Lower lobe of right lung (tissue), 2 donors: ENCODE results near the gene TCF7L2. TPM values are rescaled to one million over a fixed set of nuclear protein-coding genes. Genes with fewer than 3 reads are reported as not detected.

ENCODE experiments used
- ATAC-seq, 2 donors: fragments of 200-7000 bp; cut with Tn5 transposase; one replicate each; pipeline ENCODE4 v1.9.1; 2020 to 2022; ENCODE audit warnings: mild to moderate bottlenecking in 2 of 2, moderate library complexity in 2 of 2
- DNase-seq: peaks from one replicate; pipeline ENCODE4 v3.0.0-alpha.2; 2020
- H3K27ac ChIP-seq: fragments of 200-600 bp; one replicate; pipeline ENCODE4 v1.8.0; 2022
- H3K27me3 ChIP-seq: fragments of 200-600 bp; one replicate; pipeline ENCODE4 v1.8.0; 2022; ENCODE audit warnings: low read depth
- H3K36me3 ChIP-seq: fragments of 200-600 bp; one replicate; pipeline ENCODE4 v1.8.0; 2022; ENCODE audit warnings: mild to moderate bottlenecking
- H3K4me1 ChIP-seq: fragments of 200-600 bp; one replicate; pipeline ENCODE4 v1.8.0; 2022
- H3K4me3 ChIP-seq: fragments of 200-600 bp; one replicate; pipeline ENCODE4 v1.8.0; 2022; ENCODE audit warnings: mild to moderate bottlenecking
- H3K9me3 ChIP-seq: fragments of 200-600 bp; one replicate; pipeline ENCODE4 v1.8.0; 2022
- CTCF ChIP-seq: fragments of 200-600 bp; IDR thresholded peaks from one replicate; pipeline ENCODE4 v1.8.0; 2022; ENCODE audit warnings: antibody characterized with exemption, mild to moderate bottlenecking
- intact Hi-C: fragments of 100-400 bp; cut with DNase I; formaldehyde crosslinking; loops from one replicate; pipeline ENCODE4 v1.11.0; 2022
- total RNA-seq: library from RNA; stranded (reverse); fragmentation: NEBNext Ultra II Directional; extraction: Animal tissue kit (Norgen Biotek cat#: 25700); gene quantifications from one replicate; pipeline ENCODE4 v1.2.1, GENCODE V29; 2021
- donor health status: DM: no; HTN: yes; CAD: no; lungs with severe emphysema.

Gene TCF7L2
- total RNA-seq, 1 donor from 2014 or later = 71.2 TPM

GRCh38 chr10:113041841-113042750, 92.0 kb downstream of the TCF7L2 start:
- DNase-seq (no peak), ATAC-seq (peak in 1 of 2 donors; percentile 38)
- peaks cover 35% of the 10 kb centered on the region for H3K4me1 ChIP-seq
- H3K27ac ChIP-seq = peak overlapping the region; percentile 50
- H3K9me3 ChIP-seq = no peaks in the 10 kb centered on the region
- H3K4me3 ChIP-seq = no peak overlapping the region
- H3K36me3 ChIP-seq = no peaks in the 10 kb centered on the region
- intact Hi-C loops = no loop called here
- no peaks in the 10 kb centered on the region for H3K27me3 ChIP-seq
- no peak for TF ChIP-seq CTCF

GRCh38 chr10:113042868-113043267, 92.8 kb downstream of the TCF7L2 start:
- H3K9me3 ChIP-seq = no peaks in the 10 kb centered on the region
- intact Hi-C loops = no loop called here
- H3K4me3 ChIP-seq = no peak overlapping the region
- no peak for TF ChIP-seq CTCF
- DNase-seq (no peak), ATAC-seq (peak; percentile 27 to 35)
- no peaks in the 10 kb centered on the region for H3K36me3 ChIP-seq
- peak overlapping the region; percentile 50 for H3K27ac ChIP-seq
- no peaks in the 10 kb centered on the region for H3K27me3 ChIP-seq
- peaks cover 42% of the 10 kb centered on the region for H3K4me1 ChIP-seq

- no peak for TF ChIP-seq CTCF
- no peaks in the 10 kb centered on the region for H3K9me3 ChIP-seq
- DNase-seq (no peak), ATAC-seq (peak; percentile 27 to 31)
- H3K4me1 ChIP-seq = peaks cover 51% of the 10 kb centered on the region
- H3K36me3 ChIP-seq = no peaks in the 10 kb centered on the region
- no peak overlapping the region for H3K4me3 ChIP-seq
- H3K27ac ChIP-seq = peak overlapping the region; percentile 39
- intact Hi-C loops = no loop called here
- no peaks in the 10 kb centered on the region for H3K27me3 ChIP-seq
Measured at GRCh38 chr10:113044016-113044755, 94.1 kb downstream of the TCF7L2 start.

- Histone ChIP-seq H3K9me3 (no peaks in the 10 kb centered on the region), H3K27me3 (no peaks in the 10 kb centered on the region), H3K27ac (peak overlapping the region; percentile 8), H3K36me3 (no peaks in the 10 kb centered on the region), H3K4me3 (no peak overlapping the region), H3K4me1 (peaks cover 51% of the 10 kb centered on the region)
- DNase-seq = peak; percentile 62
- no peak for TF ChIP-seq CTCF
- intact Hi-C loops = no loop called here
- ATAC-seq = peak; percentile 67
Measured at GRCh38 chr10:113045147-113046055, 95.4 kb downstream of the TCF7L2 start.

- no peak for TF ChIP-seq CTCF
- intact Hi-C loops = no loop called here
- ATAC-seq = no peak
- DNase-seq = no peak
- Histone ChIP-seq H3K36me3 (no peaks in the 10 kb centered on the region), H3K4me1 (peaks cover 51% of the 10 kb centered on the region), H3K27ac (no peak overlapping the region), H3K4me3 (no peak overlapping the region), H3K27me3 (no peaks in the 10 kb centered on the region), H3K9me3 (no peaks in the 10 kb centered on the region)
Measured at GRCh38 chr10:113047151-113047550, 97.1 kb downstream of the TCF7L2 start.
